Duodenal mucosa (tissue), 2 donors: ENCODE results near the gene HELZ.
"Not testable (repeated sequence)": the region's sequence is repeated elsewhere in the genome, so short reads cannot be mapped to it uniquely, and the experiment has no call there.

Experiments
- H3K27ac ChIP-seq: one replicate; pipeline ENCODE4 v1.7.0; 2013; ENCODE audit warnings: low read depth, low read length
- H3K27me3 ChIP-seq, 2 donors: one replicate each; pipeline ENCODE4 v1.7.0; 2013; ENCODE audit warnings: low read length in 2 of 2, control low read depth in 1 of 2; ENCODE audit not compliant: insufficient read depth in 2 of 2, control insufficient read depth in 1 of 2
- H3K36me3 ChIP-seq, 2 donors: one replicate each; pipeline ENCODE4 v1.7.0; 2013; ENCODE audit warnings: low read length in 2 of 2, control low read depth in 1 of 2; ENCODE audit not compliant: insufficient read depth in 2 of 2, control insufficient read depth in 1 of 2
- H3K4me1 ChIP-seq, 2 donors: one replicate each; pipeline ENCODE4 v1.7.0; 2013; ENCODE audit warnings: low read length in 2 of 2, control low read depth in 1 of 2; ENCODE audit not compliant: insufficient read depth in 2 of 2, control insufficient read depth in 1 of 2
- H3K4me3 ChIP-seq, 2 donors: one replicate each; pipeline ENCODE4 v1.7.0; 2013; ENCODE audit warnings: low read length in 2 of 2, low read depth in 1 of 2
- H3K9ac ChIP-seq, 2 donors: one replicate each; pipeline ENCODE4 v1.7.0; 2013; ENCODE audit warnings: low read length in 2 of 2, low read depth in 1 of 2
- H3K9me3 ChIP-seq, 2 donors: one replicate each; pipeline ENCODE4 v1.7.0; 2013; ENCODE audit warnings: low read length in 2 of 2, control low read depth in 1 of 2; ENCODE audit not compliant: control insufficient read depth in 1 of 2

The HELZ gene

GRCh38 chr17:67266496-67266895 is 21.5 kb upstream of the HELZ start:
- Histone ChIP-seq H3K36me3 (no peaks in the 10 kb centered on the region), H3K27me3 (no peaks in the 10 kb centered on the region), H3K27ac (no peak overlapping the region), H3K4me1 (no peaks in the 10 kb centered on the region), H3K4me3 (no peak overlapping the region), H3K9me3 (no peaks in the 10 kb centered on the region), H3K9ac (no peak overlapping the region)

GRCh38 chr17:67265436-67266019 is 20.5 kb upstream of the HELZ start:
- Histone ChIP-seq H3K4me1 (peaks cover 0 to 1% of the 10 kb centered on the region in 2 donors), H3K4me3 (no peak overlapping the region), H3K9ac (no peak overlapping the region), H3K27ac (no peak overlapping the region), H3K9me3 (no peaks in the 10 kb centered on the region), H3K36me3 (no peaks in the 10 kb centered on the region), H3K27me3 (no peaks in the 10 kb centered on the region)

- Histone ChIP-seq H3K36me3 (no peaks in the 10 kb centered on the region), H3K27me3 (no peaks in the 10 kb centered on the region), H3K4me1 (peaks cover 7 to 13% of the 10 kb centered on the region in 2 donors), H3K4me3 (no peak overlapping the region), H3K9me3 (no peaks in the 10 kb centered on the region), H3K27ac (no peak overlapping the region), H3K9ac (no peak overlapping the region)
These were observed 17.6 kb upstream of the HELZ start for GRCh38 chr17:67262435-67263117.

- Histone ChIP-seq H3K9me3 (no peaks in the 10 kb centered on the region), H3K27me3 (no peaks in the 10 kb centered on the region), H3K4me3 (no peak overlapping the region), H3K36me3 (no peaks in the 10 kb centered on the region), H3K9ac (no peak overlapping the region), H3K27ac (peak overlapping the region; percentile 20), H3K4me1 (peaks cover 7 to 15% of the 10 kb centered on the region in 2 donors)
These were observed 15.4 kb upstream of the HELZ start for GRCh38 chr17:67260170-67260987.

- no peaks in the 10 kb centered on the region for H3K9me3 ChIP-seq
- H3K9ac ChIP-seq, result no peak overlapping the region
- no peaks in the 10 kb centered on the region for H3K27me3 ChIP-seq
- peaks cover 7 to 15% of the 10 kb centered on the region in 2 donors for H3K4me1 ChIP-seq
- no peaks in the 10 kb centered on the region for H3K36me3 ChIP-seq
- no peak overlapping the region for H3K4me3 ChIP-seq
- H3K27ac ChIP-seq, result no peak overlapping the region
These were observed 13.9 kb upstream of the HELZ start for GRCh38 chr17:67258821-67259468.

GRCh38 chr17:67256075-67256732 is 11.2 kb upstream of the HELZ start:
- Histone ChIP-seq H3K27me3 (no peaks in the 10 kb centered on the region), H3K9ac (no peak overlapping the region), H3K27ac (no peak overlapping the region), H3K4me1 (peaks cover 7 to 15% of the 10 kb centered on the region in 2 donors), H3K4me3 (no peak overlapping the region), H3K9me3 (no peaks in the 10 kb centered on the region), H3K36me3 (no peaks in the 10 kb centered on the region)

GRCh38 chr17:67253384-67253783 is 8.4 kb upstream of the HELZ start:
- Histone ChIP-seq H3K9me3 (no peaks in the 10 kb centered on the region), H3K4me3 (no peak overlapping the region), H3K4me1 (peaks cover 0 to 9% of the 10 kb centered on the region in 2 donors), H3K27me3 (no peaks in the 10 kb centered on the region), H3K36me3 (no peaks in the 10 kb centered on the region), H3K9ac (no peak overlapping the region), H3K27ac (no peak overlapping the region)

GRCh38 chr17:67251586-67251985 is 6.6 kb upstream of the HELZ start:
- H3K4me1 ChIP-seq, result peaks cover 10% of the 10 kb centered on the region in 2 donors
- H3K9ac ChIP-seq, H3K27ac ChIP-seq, H3K36me3 ChIP-seq, H3K4me3 ChIP-seq, H3K9me3 ChIP-seq, H3K27me3 ChIP-seq: not testable (repeated sequence)

- Histone ChIP-seq H3K9me3 (no peaks in the 10 kb centered on the region), H3K4me1 (peaks cover 16 to 20% of the 10 kb centered on the region in 2 donors), H3K4me3 (no peak overlapping the region), H3K9ac (no peak overlapping the region), H3K27me3 (no peaks in the 10 kb centered on the region), H3K27ac (no peak overlapping the region), H3K36me3 (no peaks in the 10 kb centered on the region)
These were observed 3.3 kb upstream of the HELZ start for GRCh38 chr17:67248291-67248690.
